GM21786 (cell line): ENCODE measurements around the gene BIK.
"Not testable (repeated sequence)": the region's sequence is repeated elsewhere in the genome, so short reads cannot be mapped to it uniquely, and the experiment has no call there.

Experiments used
- ATAC-seq: cut with Tn5 transposase; IDR thresholded peaks from one replicate; pipeline ENCODE4 v1.9.1; 2021; ENCODE audit not compliant: unreplicated experiment

The BIK gene

DNA sequence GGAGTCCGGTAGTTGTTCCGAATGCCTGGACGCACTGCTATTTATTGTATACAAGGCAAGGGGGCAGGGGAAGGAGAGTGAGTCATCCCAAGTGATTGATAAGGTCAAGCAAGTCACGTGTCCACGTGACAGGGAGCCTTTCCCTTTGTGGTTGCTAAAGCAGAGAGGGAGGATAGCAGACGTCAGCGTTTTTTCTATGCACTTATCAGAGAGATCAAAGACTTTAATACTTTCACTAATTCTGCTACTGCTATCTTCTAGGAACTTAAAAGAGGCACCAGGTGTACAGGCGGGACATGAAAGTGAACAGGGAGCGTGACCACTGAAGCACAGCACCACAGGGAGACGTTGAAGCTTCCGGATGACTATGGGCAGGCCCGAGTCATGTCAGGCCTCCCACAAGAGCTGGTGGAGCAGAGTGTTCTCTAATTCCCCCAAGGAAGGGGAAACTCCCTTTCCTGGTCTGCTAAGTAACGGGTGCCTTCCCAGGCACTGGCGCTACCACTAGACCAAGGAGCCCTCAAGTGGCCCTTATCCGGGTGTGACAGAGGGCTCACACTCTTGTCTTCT, 6.4 kb upstream of the BIK start:
- not testable (repeated sequence) for ATAC-seq

DNA sequence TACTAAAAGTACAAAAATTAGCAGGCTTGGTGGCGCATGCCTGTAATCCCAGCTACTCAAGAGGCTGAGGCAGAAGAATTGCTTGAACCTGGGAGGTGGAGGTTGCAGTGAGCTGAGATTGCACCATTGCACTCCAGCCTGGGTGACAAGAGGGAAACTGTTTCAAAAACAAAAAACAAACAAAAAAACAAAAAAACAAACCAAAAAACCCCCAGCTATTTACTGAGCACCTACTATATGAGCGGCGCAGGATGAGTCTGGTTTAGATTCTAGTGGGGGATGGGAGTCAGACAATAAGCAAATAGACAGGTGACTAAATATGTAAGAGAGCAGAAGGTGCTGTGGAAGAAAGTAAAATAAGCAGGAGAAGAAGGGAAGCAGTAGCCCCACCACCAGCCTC, 5.6 kb upstream of the BIK start:
- not testable (repeated sequence) for ATAC-seq

GRCh38 chr22:43106302-43106701, 4.2 kb upstream of the BIK start:
- ATAC-seq, result no peak

GRCh38 chr22:43109511-43109910, 1.0 kb upstream of the BIK start:
- ATAC-seq, result no peak

GRCh38 chr22:43109921-43110443, 568 bp upstream of the BIK start:
- ATAC-seq, result no peak

GRCh38 chr22:43110927-43111623, 525 bp downstream of the BIK start:
- ATAC-seq, result no peak

- no peak for ATAC-seq
Measured at GRCh38 chr22:43113526-43114251, 3.1 kb downstream of the BIK start.

DNA sequence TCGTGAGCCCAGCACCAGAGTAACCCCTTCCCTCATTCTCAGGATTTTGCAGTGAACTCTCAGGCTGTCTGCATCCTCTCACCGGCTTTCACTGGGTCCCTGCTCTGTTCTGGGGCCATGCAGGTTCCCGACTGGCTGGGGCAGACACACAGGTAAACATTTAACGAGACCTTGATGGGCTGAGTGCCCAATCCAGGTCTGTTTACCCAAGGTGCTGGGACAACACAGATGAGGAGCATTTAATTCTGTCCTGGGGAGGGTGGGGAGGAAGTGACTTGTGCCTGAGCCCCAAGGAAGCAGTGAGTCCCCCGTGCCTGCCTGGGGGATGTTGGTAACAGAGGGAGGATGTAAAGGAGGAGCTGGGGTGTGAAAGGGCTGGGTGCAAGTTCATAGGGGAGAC, 4.4 kb downstream of the BIK start:
- ATAC-seq, result no peak

- ATAC-seq, result no peak
Measured at GRCh38 chr22:43116932-43117331, 6.4 kb downstream of the BIK start.

GRCh38 chr22:43118024-43118849, 7.7 kb downstream of the BIK start:
- no peak for ATAC-seq

- no peak for ATAC-seq
Measured at GRCh38 chr22:43118953-43119458, 8.5 kb downstream of the BIK start.

GRCh38 chr22:43126501-43127165, 16.1 kb downstream of the BIK start:
- ATAC-seq, result no peak

DNA sequence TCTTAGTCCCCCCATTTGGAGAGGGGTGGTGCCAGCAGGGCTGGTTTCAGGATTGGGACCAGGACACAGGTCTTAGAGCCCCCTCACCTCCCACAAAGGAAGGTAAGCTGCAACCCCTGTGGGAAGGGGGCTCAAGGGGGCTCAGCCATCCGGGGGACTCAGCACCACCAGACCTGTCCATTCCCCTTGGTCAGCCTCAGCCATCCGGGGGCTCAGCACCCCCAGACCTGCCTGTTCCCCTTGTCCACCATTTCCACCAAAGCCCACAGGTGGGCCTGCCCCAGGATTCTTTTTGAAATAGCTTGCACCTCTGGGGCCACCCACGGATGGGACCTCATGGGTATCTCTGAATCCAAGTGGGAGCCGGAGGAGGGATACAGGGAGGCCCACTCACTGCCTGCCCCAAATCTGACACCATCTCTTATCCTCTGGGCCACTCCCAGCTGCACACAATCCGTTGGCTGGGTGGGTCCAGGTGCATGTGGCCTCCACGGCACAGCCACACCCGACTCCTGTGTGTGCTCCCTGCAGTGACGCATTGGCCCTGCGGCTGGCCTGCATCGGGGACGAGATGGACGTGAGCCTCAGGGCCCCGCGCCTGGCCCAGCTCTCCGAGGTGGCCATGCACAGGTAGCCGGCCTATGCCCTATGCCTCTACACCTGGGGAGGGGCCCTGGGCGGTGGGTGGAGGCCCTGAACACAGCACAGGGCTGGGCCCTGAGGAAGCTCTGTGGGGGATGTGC, 16.8 kb downstream of the BIK start:
- ATAC-seq, result no peak

DNA sequence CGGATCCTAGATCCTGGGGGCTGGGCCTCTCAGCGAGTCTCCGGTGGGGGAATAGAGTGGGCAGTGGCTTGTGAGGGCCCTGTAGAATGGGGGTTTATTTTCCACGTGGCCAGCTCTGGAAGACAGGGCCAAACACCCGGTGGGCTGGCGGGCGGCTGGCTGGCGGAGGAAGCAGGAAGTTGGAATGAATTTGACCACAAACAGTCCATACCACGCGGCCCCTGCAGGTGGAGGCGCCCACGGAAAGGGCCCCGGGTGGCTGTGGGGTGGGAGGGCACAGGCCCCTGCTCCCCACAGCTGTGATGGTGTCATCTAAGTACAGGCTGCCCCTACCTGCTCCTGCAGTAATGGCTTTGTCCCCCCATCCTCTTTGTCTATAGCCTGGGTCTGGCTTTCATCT, 17.6 kb downstream of the BIK start:
- no peak for ATAC-seq

DNA sequence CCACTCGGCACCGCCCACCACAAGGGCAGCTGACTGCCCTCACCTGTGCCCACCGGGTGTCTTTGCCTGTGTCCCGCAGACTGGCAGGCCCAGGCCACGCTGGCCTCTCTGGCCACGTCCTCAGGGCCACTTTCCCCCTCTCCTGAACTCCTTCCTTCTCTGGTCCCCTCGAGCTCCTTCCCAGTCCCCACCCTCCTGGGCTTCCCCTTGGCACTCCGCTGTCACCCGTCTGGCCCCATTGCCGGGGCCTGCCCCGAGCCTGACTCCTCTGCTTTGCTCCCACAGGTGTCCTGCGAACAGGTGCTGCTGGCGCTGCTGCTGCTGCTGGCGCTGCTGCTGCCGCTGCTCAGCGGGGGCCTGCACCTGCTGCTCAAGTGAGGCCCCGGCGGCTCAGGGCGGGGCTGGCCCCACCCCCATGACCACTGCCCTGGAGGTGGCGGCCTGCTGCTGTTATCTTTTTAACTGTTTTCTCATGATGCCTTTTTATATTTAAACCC, 18.4 kb downstream of the BIK start:
- no peak for ATAC-seq

- ATAC-seq, result no peak
Measured at GRCh38 chr22:43129426-43130425, 19.2 kb downstream of the BIK start.

GRCh38 chr22:43131773-43132501, 21.4 kb downstream of the BIK start:
- ATAC-seq, result no peak

DNA sequence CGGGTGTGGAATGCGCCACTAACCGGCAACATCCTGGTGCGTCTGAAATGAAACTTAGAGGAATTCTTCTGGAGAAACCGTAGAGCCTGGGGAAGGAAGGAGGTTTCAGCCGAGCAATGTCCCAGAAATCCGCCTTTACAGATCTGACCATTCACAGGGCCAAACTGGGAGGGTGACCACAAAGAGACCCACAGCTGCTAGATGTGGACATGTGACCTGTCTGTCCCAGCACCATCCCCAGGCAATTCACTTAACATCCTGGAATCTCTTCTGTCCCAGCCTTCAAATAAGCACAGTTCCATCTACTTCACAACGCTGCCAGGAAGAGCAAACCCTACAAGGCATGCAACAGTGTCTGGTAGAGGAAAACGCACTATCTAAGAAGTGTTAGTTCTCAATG, 22.9 kb downstream of the BIK start:
- no peak for ATAC-seq
